HK-2 (cell line): ENCODE measurements around the gene TRAF1.

Experiments used
- DNase-seq: peaks from one replicate; pipeline ENCODE4 v3.0.0-alpha.2; 2018; ENCODE audit not compliant: unreplicated experiment

The TRAF1 gene

DNA sequence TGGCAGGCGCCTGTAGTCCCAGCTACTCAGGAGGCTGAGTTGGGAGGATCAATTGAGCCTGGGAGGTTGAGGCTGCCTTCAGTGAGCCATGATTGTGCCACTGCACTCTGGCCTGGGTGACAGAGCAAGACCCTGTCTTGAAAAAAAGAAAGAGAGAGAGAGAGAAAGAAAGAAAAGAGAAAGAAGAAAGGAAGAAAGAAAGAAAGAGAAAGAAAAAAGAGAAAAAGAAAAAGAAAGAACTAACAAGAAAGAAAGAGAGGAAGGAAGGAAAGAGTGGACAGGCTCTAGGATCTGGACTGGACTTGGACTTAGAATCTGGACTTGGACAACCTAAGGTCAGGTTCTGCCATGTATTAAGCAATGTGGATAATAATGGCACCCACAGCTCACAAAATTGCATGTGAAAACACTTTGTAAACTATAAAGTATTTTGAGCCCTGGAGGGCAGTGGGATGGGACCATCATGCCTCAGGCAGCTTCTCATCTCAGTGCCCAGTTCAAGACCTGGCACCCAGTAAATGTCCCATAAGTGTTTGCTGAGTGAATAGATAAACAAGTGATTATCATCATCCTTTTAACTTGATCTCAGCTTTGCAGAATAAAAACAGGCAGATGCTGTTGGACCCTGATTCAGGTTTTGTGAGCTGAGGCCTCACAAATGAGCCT, 36.9 kb downstream of the TRAF1 start:
- DNase-seq, result no peak

DNA sequence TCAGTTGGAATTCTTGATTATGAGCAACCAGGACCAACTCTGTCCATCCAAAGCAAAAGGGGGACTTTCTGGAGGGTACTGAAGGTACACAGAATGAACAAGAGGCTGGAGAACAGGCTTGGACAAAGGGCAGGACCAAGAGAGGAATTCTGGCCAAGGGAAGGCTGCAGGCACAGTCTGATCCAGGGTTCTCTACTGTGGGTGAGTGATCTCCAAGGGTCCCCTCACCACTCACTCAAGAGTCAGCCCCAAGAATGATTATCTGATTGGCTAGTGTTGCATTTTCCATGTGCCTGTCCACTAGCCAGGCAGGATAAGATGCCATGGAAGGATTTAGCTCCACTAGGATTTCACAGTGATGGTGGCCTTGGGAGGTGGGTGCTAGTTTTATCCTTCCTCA, 38.0 kb downstream of the TRAF1 start:
- DNase-seq, result no peak

GRCh38 chr9:120886490-120886967, 40.1 kb downstream of the TRAF1 start:
- DNase-seq, result peak; percentile 66

- DNase-seq, result no peak
Measured at GRCh38 chr9:120885958-120886357, 40.6 kb downstream of the TRAF1 start.

DNA sequence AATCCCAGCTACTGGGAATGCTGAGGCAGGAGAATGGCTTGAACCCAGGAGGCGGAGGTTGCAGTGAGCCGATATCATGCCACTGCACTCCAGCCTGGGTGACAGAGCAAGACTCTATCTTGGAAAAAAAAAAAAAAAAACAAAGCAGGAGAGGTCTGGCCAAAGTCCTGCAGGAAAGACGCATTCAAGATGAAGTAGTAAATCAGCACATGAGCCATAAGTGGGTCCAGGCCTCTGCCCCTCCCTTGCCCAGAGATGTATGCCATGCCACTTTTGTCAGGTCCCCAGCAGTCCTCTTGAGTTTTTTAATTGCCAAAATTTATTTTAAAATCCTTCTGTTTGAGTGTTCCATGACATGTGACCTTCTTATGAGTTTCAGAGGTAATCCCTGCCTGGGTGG, 41.1 kb downstream of the TRAF1 start:
- DNase-seq, result no peak

- DNase-seq, result no peak
Measured at GRCh38 chr9:120883608-120883996, 43.0 kb downstream of the TRAF1 start.

DNA sequence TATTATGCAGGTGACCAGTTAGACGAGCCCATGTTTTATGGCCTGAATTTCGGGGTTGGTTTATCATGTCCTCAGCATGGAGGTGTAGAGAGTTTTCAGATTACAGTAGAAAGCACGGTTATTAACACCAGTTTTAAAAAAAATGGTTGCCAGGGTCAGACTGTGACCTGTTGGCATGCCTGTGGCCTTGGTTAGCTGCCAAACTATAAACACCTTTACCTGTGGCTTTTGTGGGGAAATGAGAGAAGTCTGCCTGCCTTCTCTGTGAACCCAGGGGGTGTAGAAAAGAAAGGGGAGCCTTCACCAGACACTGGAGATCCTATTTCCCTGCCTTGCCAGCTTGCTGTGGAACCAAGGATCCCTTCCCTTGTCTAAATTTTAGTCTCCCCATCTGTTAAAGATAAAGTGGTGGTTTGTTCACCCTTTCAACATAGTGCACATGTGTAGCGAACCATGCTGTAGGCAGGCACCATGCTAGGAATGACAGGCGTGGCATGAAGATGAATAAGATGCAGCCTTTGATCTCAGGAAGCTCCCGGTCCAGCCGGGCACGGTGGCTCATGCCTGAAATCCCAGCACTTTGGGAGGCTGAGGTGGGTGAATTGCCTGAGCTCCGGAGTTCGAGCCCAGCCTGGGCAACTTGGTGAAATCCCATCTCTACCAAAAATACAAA, 43.5 kb downstream of the TRAF1 start:
- no peak for DNase-seq

DNA sequence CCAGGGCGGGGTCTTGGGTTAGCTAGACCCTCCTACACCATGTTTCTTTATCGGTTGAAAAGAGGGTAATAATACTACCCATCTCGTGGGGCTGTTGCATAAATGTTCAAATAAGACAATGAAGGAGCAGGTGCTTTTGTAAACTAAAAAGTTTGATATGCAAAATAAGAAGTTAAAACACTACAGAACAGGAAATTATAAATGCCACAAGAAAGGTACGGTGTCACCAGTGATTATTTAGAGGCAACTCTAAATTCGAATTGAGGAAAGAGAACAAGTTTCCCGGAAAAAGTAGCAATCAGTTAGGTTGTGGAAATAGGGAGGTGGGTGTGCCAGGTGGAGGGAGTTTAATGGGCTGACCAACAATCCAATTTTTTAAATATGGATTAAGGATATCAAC, 47.1 kb downstream of the TRAF1 start:
- no peak for DNase-seq

GRCh38 chr9:120878188-120879130, 48.1 kb downstream of the TRAF1 start:
- no peak for DNase-seq

GRCh38 chr9:120877276-120878034, 49.1 kb downstream of the TRAF1 start:
- peak; percentile 77 for DNase-seq

GRCh38 chr9:120876842-120877240, 49.8 kb downstream of the TRAF1 start, which contains the start of gene PHF19:
PHF19 (minus strand) TSS chr9:120877188; CDS start chr9:120874741, 2,447 bp downstream.
- DNase-seq, result peak; percentile 63

GRCh38 chr9:120875954-120876841, 50.4 kb downstream of the TRAF1 start:
- peak; percentile 97 for DNase-seq

GRCh38 chr9:120875643-120875953, 51.0 kb downstream of the TRAF1 start:
- no peak for DNase-seq

DNA sequence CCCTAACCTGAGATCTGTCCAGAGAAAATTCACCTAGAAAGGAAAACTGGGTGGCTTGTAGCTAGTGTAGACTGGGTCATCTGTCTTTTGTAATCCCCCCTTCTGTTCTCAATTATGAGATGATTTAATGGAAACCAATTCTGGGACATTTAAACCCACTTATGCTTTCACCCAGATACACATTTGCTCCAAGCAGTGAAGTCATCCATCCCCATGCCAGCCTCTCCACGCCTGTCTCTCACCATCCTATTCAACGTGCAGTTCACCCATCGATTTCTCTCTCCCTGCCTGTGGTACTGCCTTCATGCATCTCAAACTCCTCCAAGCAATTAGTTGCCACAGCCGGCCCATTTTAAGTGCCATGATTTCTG, 51.4 kb downstream of the TRAF1 start:
- no peak for DNase-seq

- no peak for DNase-seq
Measured at GRCh38 chr9:120874226-120875194, 52.1 kb downstream of the TRAF1 start.

DNA sequence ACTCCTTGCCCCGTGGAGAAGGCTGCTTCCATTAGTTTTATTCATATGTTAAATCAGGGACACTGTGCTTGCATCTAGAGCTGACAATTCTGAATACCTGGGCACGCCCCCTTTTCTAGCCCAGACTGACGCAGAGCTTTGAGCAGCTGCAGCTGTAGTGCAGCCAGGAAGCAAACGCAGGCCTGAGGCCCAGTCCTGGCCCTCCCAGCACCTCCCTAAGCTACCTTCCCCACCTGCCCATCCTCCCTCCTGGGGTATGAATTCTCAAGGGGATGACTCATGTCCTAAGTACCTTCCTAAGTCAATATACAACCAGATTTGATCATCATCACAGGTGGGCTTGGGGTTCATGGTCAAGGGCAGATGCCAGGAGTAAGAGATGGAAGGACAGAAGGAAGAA, 53.1 kb downstream of the TRAF1 start:
- peak; percentile 79 for DNase-seq

DNA sequence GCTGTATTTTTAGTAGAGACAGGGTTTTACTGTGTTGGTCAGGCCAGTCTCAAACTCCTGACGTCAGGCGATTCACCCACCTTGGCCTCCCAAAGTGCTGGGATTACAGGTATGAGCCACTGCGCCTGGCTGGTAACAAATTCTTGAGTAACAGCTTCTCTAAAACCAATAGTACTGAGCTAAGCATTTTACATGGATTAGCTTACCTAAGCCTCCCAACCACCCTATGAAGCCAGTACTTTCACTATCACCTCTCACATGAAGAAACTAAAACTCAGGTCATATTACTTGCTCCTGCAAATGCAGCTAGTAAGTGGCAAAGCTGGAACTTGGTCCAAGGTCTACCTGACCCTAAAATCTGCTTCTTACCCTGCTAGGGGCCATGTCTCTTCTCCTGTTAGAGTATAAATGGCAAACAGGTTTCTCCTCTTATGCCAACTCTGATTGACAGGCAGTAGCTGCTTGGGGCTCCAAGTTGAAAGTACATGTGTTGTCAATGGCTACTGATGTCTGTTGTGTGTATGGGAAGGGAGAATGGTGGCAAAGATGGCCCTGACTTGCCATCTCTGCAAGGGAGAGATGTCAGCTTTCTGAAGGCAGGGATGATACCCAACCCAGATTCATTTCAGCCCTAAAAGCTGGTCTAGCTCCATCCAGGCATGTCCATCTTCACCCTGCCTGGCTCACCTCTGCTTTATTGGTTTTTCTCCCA, 53.6 kb downstream of the TRAF1 start:
- no peak for DNase-seq

DNA sequence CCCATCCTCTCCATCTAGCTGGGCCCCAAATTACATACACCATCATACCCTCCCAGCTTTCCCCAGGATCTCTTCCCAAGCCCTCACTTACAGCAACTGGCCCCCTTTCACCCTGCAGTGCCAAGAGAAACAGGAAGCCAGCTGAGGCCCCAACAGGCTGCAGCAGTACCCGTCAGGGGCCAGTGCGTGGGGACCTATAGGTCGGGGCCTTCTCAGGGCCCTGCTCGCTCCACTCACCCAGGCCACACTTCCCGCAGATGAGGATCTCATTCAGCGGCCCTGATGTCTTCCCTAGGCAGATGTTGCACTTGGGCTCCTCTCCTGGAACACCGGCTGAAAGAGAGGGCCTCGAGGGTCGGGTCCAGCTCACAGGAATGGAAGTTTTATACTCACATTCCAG, 56.4 kb downstream of the TRAF1 start:
- no peak for DNase-seq

- no peak for DNase-seq
Measured at GRCh38 chr9:120869726-120870125, 56.9 kb downstream of the TRAF1 start.
